C4-2B (cell line): ENCODE data around the gene LPA.

Experiments
- H3K27ac ChIP-seq: fragments of 450-650 bp; 2 replicates; pipeline ENCODE4 v1.5.1; 2017
- ZFX ChIP-seq: fragments of 450-650 bp; IDR thresholded peaks from 2 replicates; pipeline ENCODE4 v1.6.1; 2017
- TF ChIP-seq, protein P1 (sequence below): fragments of 450-650 bp; conservative IDR thresholded peaks from 2 replicates; pipeline ENCODE4 v1.5.1; 2017; ENCODE audit warnings: mild to moderate bottlenecking

Gene LPA

DNA sequence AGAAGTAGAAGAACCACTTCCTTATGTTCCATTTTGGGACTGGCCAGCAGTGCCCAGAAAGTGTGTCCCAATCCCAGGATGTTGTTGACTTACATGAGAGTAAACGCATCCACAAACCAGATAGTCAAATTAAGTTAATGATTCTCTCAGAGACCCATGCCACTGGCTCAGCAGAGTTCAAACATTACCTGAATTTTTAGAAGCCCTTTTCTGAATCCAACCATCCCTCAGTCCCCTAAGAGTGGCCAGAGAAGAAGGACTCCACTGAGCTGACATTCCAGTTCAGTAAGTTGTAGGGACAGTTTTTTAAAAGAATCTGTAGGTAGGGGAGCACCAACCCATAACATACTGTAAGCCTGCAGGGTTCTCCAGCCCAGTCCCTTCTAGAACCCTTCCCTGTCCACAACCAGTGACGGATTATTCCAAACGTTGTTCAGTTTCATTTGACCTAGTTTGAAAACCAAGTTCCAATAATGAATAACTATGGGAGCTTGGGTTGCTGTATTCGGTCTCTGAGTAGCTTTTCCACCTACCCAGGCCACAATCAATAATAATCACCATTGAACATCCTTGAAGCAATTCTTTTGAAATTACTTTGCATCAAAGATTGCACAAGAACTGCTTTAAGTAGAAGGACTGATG lies 153.0 kb downstream of the LPA start:
- TF ChIP-seq ZFX = no peak
- TF ChIP-seq, protein P1, sequence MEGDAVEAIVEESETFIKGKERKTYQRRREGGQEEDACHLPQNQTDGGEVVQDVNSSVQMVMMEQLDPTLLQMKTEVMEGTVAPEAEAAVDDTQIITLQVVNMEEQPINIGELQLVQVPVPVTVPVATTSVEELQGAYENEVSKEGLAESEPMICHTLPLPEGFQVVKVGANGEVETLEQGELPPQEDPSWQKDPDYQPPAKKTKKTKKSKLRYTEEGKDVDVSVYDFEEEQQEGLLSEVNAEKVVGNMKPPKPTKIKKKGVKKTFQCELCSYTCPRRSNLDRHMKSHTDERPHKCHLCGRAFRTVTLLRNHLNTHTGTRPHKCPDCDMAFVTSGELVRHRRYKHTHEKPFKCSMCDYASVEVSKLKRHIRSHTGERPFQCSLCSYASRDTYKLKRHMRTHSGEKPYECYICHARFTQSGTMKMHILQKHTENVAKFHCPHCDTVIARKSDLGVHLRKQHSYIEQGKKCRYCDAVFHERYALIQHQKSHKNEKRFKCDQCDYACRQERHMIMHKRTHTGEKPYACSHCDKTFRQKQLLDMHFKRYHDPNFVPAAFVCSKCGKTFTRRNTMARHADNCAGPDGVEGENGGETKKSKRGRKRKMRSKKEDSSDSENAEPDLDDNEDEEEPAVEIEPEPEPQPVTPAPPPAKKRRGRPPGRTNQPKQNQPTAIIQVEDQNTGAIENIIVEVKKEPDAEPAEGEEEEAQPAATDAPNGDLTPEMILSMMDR = no peak
- H3K27ac ChIP-seq = no peak overlapping the region

DNA sequence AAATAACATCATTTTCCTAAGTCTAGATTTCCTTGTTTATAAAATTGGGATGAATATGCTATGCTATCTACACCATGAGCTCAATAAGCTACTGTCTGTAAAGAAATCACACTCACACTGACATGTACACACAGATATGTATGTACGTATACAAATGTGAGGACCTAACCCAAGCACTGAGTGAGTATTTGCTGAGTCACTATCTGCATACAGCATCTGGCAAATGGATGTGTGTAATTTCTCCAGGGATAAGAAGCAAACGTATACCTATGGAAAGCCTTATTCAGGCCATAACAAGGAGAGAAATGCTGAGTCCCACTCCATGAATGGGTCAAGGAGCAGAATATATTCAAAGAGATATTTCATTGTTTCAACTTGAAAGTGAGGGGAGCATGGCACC lies 153.9 kb downstream of the LPA start:
- H3K27ac ChIP-seq = no peak overlapping the region
- TF ChIP-seq ZFX = no peak
- TF ChIP-seq, protein P1 = no peak

DNA sequence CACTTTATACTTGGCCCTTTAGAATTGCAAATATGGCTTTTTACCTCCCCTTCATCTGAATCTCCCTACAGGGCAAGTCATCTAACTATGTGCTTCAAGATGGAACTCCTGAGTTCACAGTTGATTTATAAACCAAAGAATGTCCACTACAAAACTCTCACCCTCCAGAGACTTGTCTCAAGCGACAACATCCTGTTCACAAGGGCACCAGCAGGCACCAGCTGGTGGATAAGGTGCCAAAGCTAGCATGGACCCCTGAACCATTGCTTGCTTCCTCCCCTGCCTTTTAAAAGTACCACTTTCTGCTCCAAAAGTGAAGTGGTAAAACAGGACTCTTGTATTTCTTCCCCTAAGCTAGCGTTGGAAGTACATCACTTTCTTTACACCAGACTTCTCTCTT lies 154.5 kb downstream of the LPA start:
- TF ChIP-seq, protein P1 = no peak
- no peak for TF ChIP-seq ZFX
- H3K27ac ChIP-seq = no peak overlapping the region

DNA sequence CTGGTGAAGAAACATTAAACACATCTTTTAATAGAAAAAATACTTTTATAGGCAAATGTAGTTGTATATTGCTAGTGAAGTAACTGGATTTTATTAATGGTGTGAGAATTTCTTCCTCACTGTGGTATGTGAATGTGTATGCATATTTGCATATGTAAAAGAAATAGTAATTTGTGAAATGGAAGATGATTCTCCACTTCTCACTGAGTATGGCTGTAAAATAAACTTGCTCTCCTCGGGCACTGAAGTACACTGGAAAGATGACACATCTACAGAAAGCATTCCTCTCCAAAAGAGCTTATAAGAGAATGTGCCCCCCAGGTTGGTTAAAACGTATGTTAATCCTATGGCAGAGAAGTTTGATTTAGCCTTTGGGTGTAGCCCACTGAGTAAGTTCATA lies 155.5 kb downstream of the LPA start:
- TF ChIP-seq, protein P1 = no peak
- TF ChIP-seq ZFX = no peak
- H3K27ac ChIP-seq = no peak overlapping the region

DNA sequence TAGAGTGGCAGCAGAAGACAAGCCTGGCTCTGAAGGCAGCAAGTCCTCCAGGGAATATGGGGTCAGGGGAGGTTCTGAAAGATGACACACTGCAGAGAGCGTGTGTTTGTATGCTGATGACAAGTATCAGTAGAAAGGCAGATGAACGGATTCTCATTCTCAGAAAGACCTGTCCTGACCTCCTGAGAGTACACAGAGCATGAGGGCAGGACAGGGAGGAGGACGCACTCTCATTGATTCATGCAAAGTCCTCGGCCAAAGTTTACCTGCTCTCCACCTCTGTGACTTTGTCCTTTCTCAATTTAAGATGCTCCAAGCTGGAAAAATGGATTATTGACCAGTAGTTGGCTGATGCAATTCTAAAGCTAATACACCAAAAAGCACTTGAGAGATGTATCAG lies 156.7 kb downstream of the LPA start:
- TF ChIP-seq, protein P1 = no peak
- TF ChIP-seq ZFX = no peak

DNA sequence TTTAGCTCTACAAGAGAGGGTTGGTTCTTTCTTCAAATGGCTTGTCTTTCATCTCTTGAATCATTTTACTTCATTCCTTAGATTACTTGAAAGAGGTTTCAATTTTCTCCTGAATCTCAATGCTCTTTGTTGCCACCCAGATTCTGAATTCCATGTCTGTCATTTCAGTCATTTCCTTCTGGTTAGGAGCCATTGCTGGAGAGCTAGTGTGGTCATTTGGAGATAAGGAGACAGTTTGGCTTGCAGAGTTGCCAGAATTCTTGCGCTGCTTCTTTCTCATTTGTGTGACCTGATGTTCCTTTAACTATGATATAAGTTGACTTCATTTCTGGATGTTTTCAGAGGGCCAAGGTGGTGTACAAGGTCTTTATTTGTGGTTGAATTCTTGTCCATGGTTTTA lies 158.1 kb downstream of the LPA start:
- no peak overlapping the region for H3K27ac ChIP-seq

More for the DNA sequence above, 156.7 kb downstream of the LPA start:
- H3K27ac ChIP-seq = no peak overlapping the region

DNA sequence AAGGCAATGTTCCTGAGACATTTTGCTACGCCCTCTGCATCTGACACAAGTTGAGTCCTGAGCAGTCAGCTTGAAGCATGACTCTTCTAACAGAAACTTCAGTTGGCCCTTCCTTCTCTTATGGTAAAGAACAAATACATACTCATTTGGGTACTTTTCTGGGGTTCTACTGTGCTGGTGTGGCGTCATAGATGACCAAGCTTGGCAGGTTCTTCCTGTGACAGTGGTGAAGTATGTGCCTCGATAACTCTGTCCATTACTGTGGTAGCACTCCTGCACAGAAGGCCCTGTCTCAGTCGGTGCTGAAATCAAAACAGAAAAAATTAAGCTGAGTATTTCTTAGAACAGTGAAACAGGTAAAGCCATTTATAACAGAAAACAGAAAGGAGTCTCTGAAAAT lies 163.4 kb downstream of the LPA start:
- TF ChIP-seq, protein P1 = no peak
- no peak for TF ChIP-seq ZFX
- H3K27ac ChIP-seq = no peak overlapping the region

More for the DNA sequence above, 158.1 kb downstream of the LPA start:
- TF ChIP-seq ZFX = no peak
- TF ChIP-seq, protein P1 = no peak
